Activated CD8-positive, alpha-beta T cell treated with anti-CD3 and anti-CD28 coated beads for 36 hours (primary cell): ENCODE data around the gene EXOC3L4. TPM values are rescaled to one million over a fixed set of nuclear protein-coding genes. Genes with fewer than 3 reads are reported as not detected.

Experiments used
- ATAC-seq: fragments of 200-7000 bp; cut with Tn5 transposase; one replicate; pipeline ENCODE4 v1.10.0; 2021; ENCODE audit warnings: mild to moderate bottlenecking, moderate library complexity
- CTCF ChIA-PET: fragments of 350-600 bp; sonication (Branson Sonifier 250); formaldehyde crosslinking; loops from one replicate; lab custom pipeline; 2021; ENCODE audit warnings: antibody characterized with exemption; lab: Charles Lee
- POLR2A ChIA-PET: fragments of 350-600 bp; sonication (Branson Sonifier 250); formaldehyde crosslinking; loops from one replicate; lab custom pipeline; 2021; ENCODE audit warnings: antibody characterized with exemption; lab: Charles Lee
- DNase-seq: peaks from one replicate; pipeline ENCODE4 v3.0.0-alpha.2; 2020
- H3K27ac Mint-ChIP-seq: one replicate; pipeline ENCODE4 v1.8.0; 2021; ENCODE audit warnings: mild to moderate bottlenecking, mixed read lengths
- H3K27me3 Mint-ChIP-seq: one replicate; pipeline ENCODE4 v1.8.0; 2021; ENCODE audit warnings: mixed read lengths
- H3K36me3 Mint-ChIP-seq: one replicate; pipeline ENCODE4 v1.8.0; 2021; ENCODE audit warnings: low read depth, mixed read lengths
- H3K4me1 Mint-ChIP-seq: one replicate; pipeline ENCODE4 v1.8.0; 2021; ENCODE audit warnings: low read depth, mixed read lengths
- H3K4me3 Mint-ChIP-seq: one replicate; pipeline ENCODE4 v1.8.0; 2021; ENCODE audit warnings: mild to moderate bottlenecking, moderate library complexity, mixed read lengths
- H3K9me3 Mint-ChIP-seq: one replicate; pipeline ENCODE4 v1.8.0; 2021; ENCODE audit warnings: mixed read lengths
- CTCF ChIP-seq: fragments of 200-600 bp; IDR thresholded peaks from one replicate; pipeline ENCODE4 v1.8.0; 2022; ENCODE audit warnings: antibody characterized with exemption, mild to moderate bottlenecking
- intact Hi-C: fragments of 100-400 bp; cut with micrococcal nuclease; formaldehyde crosslinking; loops from one replicate; pipeline ENCODE4 v1.10.0; 2022
- total RNA-seq, 2 experiments: library from RNA; stranded (reverse); gene quantifications; one replicate each; pipeline ENCODE4 v1.2.3, GENCODE V29; 2021

Gene EXOC3L4
- total RNA-seq, 2 experiments from 2014 or later, result not detected

GRCh38 chr14:103129301-103130016, 34.9 kb downstream of the EXOC3L4 start:
- H3K27me3 Mint-ChIP-seq, result peaks cover 5% of the 10 kb centered on the region
- H3K27ac Mint-ChIP-seq, result no peak overlapping the region
- ATAC-seq, result no peak
- no peaks in the 10 kb centered on the region for H3K4me1 Mint-ChIP-seq
- no peaks in the 10 kb centered on the region for H3K9me3 Mint-ChIP-seq
- CTCF ChIA-PET, result interaction anchor here (1.4 to 2.5 kb wide), 2 partner anchors 11 to 25 kb away, joined by 6 to 7 read pairs; no protein-coding TSS in a partner anchor
- intact Hi-C loops, result no loop called here
- no peaks in the 10 kb centered on the region for H3K36me3 Mint-ChIP-seq
- DNase-seq, result no peak
- POLR2A ChIA-PET, result no interaction called here
- no peak for TF ChIP-seq CTCF
- no peak overlapping the region for H3K4me3 Mint-ChIP-seq

GRCh38 chr14:103130017-103130764, 35.7 kb downstream of the EXOC3L4 start:
- CTCF ChIA-PET, result interaction anchor here (1.4 to 2.5 kb wide), 2 partner anchors 11 to 26 kb away, joined by 6 to 7 read pairs; no protein-coding TSS in a partner anchor
- intact Hi-C loops, result no loop called here

GRCh38 chr14:103130965-103131364, 36.4 kb downstream of the EXOC3L4 start:
- H3K27me3 Mint-ChIP-seq, result peaks cover 1% of the 10 kb centered on the region
- no peak for TF ChIP-seq CTCF
- H3K4me1 Mint-ChIP-seq, result no peaks in the 10 kb centered on the region
- ChIA-PET POLR2A (no interaction called here), CTCF (interaction anchor here (2.5 kb wide), 1 partner anchor 26 kb away, joined by 7 read pairs; no protein-coding TSS in a partner anchor)
- no peak overlapping the region for H3K4me3 Mint-ChIP-seq
- intact Hi-C loops, result no loop called here
- ATAC-seq, result no peak
- H3K27ac Mint-ChIP-seq, result no peak overlapping the region
- no peak for DNase-seq
- H3K36me3 Mint-ChIP-seq, result no peaks in the 10 kb centered on the region
- no peaks in the 10 kb centered on the region for H3K9me3 Mint-ChIP-seq

More at GRCh38 chr14:103130017-103130764, 35.7 kb downstream of the EXOC3L4 start:
- Mint-ChIP-seq H3K4me3 (no peak overlapping the region), H3K9me3 (no peaks in the 10 kb centered on the region), H3K27ac (no peak overlapping the region), H3K36me3 (no peaks in the 10 kb centered on the region), H3K4me1 (no peaks in the 10 kb centered on the region), H3K27me3 (peaks cover 2% of the 10 kb centered on the region)
- no peak for TF ChIP-seq CTCF
- POLR2A ChIA-PET, result no interaction called here
- ATAC-seq, result no peak
- no peak for DNase-seq

GRCh38 chr14:103131580-103131979, 37.1 kb downstream of the EXOC3L4 start:
- no peaks in the 10 kb centered on the region for H3K4me1 Mint-ChIP-seq
- H3K27ac Mint-ChIP-seq, result no peak overlapping the region
- POLR2A ChIA-PET, result no interaction called here
- H3K27me3 Mint-ChIP-seq, result peaks cover 1% of the 10 kb centered on the region
- no peak for TF ChIP-seq CTCF
- intact Hi-C loops, result no loop called here
- CTCF ChIA-PET, result interaction anchor here (2.5 kb wide), 1 partner anchor 27 kb away, joined by 7 read pairs; no protein-coding TSS in a partner anchor
- H3K36me3 Mint-ChIP-seq, result no peaks in the 10 kb centered on the region
- DNase-seq (no peak), ATAC-seq (no peak)
- no peaks in the 10 kb centered on the region for H3K9me3 Mint-ChIP-seq
- no peak overlapping the region for H3K4me3 Mint-ChIP-seq
